ENCODE data around the gene SIN3B.

GRCh38 chr19:16831531-16831930 lies 2.3 kb downstream of the SIN3B start:
- TF ChIP-seq, protein P1, sequence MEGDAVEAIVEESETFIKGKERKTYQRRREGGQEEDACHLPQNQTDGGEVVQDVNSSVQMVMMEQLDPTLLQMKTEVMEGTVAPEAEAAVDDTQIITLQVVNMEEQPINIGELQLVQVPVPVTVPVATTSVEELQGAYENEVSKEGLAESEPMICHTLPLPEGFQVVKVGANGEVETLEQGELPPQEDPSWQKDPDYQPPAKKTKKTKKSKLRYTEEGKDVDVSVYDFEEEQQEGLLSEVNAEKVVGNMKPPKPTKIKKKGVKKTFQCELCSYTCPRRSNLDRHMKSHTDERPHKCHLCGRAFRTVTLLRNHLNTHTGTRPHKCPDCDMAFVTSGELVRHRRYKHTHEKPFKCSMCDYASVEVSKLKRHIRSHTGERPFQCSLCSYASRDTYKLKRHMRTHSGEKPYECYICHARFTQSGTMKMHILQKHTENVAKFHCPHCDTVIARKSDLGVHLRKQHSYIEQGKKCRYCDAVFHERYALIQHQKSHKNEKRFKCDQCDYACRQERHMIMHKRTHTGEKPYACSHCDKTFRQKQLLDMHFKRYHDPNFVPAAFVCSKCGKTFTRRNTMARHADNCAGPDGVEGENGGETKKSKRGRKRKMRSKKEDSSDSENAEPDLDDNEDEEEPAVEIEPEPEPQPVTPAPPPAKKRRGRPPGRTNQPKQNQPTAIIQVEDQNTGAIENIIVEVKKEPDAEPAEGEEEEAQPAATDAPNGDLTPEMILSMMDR (IDR thresholded peaks at IDR 0.05; ENCODE audit: low read depth, low read length, poor library complexity, severe bottlenecking), result no peak
- no peak for TF ChIP-seq EZH2phosphoT487 (IDR thresholded peaks at IDR 0.05; ENCODE audit: borderline replicate concordance, low read length)
